ENCODE data around the gene RAD51B.

RAD51B gene

GRCh38 chr14:68439676-68440075, 620.1 kb downstream of the RAD51B start:
- no peak for DNase-seq (ENCODE audit: low read depth in 2 of 2)

- DNase-seq (ENCODE audit: low read depth in 2 of 2): peak; percentile 60 to 69
Observed at GRCh38 chr14:68440820-68441219, 621.2 kb downstream of the RAD51B start.

GRCh38 chr14:68441542-68441941, 622.0 kb downstream of the RAD51B start:
- no peak for DNase-seq (ENCODE audit: low read depth in 2 of 2)

GRCh38 chr14:68442828-68443629, 623.5 kb downstream of the RAD51B start:
- DNase-seq (ENCODE audit: low read depth in 2 of 2): peak; percentile 78 to 80

GRCh38 chr14:68444449-68445168, 625.0 kb downstream of the RAD51B start:
- DNase-seq (ENCODE audit: low read depth in 2 of 2): peak in 1 of 2 experiments; percentile 19

- no peak for DNase-seq (ENCODE audit: low read depth in 2 of 2)
Observed at GRCh38 chr14:68446243-68447040, 626.9 kb downstream of the RAD51B start.

GRCh38 chr14:68447581-68448251, 628.1 kb downstream of the RAD51B start:
- DNase-seq (ENCODE audit: low read depth in 2 of 2): no peak

- DNase-seq (ENCODE audit: low read depth in 2 of 2): no peak
Observed at GRCh38 chr14:68448252-68448902, 628.8 kb downstream of the RAD51B start.

- no peak for DNase-seq (ENCODE audit: low read depth in 2 of 2)
Observed at GRCh38 chr14:68449561-68450181, 630.1 kb downstream of the RAD51B start.

GRCh38 chr14:68450391-68451120, 631.0 kb downstream of the RAD51B start:
- DNase-seq (ENCODE audit: low read depth in 2 of 2): no peak

- no peak for DNase-seq (ENCODE audit: low read depth in 2 of 2)
Observed at GRCh38 chr14:68451696-68452373, 632.3 kb downstream of the RAD51B start.

GRCh38 chr14:68458253-68458652, 638.7 kb downstream of the RAD51B start:
- no peak for DNase-seq (ENCODE audit: low read depth in 2 of 2)

- peak in 1 of 2 experiments; percentile 54 for DNase-seq (ENCODE audit: low read depth in 2 of 2)
Observed at GRCh38 chr14:68458840-68459469, 639.4 kb downstream of the RAD51B start.

GRCh38 chr14:68459480-68460136, 640.0 kb downstream of the RAD51B start:
- no peak for DNase-seq (ENCODE audit: low read depth in 2 of 2)

- DNase-seq (ENCODE audit: low read depth in 2 of 2): no peak
Observed at GRCh38 chr14:68460541-68460940, 641.0 kb downstream of the RAD51B start.

GRCh38 chr14:68461086-68461485, 641.5 kb downstream of the RAD51B start:
- no peak for DNase-seq (ENCODE audit: low read depth in 2 of 2)

GRCh38 chr14:68462683-68463082, 643.1 kb downstream of the RAD51B start:
- DNase-seq (ENCODE audit: low read depth in 2 of 2): no peak

- no peak for DNase-seq (ENCODE audit: low read depth in 2 of 2)
Observed at GRCh38 chr14:68463299-68463698, 643.7 kb downstream of the RAD51B start.
